Motor neuron (in vitro differentiated cells): ENCODE measurements around the gene FABP3. TPM values are rescaled to one million over a fixed set of nuclear protein-coding genes. Genes with fewer than 3 reads are reported as not detected.

ENCODE experiments used
- ATAC-seq, 8 experiments: fragments of 200-7000 bp; cut with Tn5 transposase; replicated peaks in 6 of 8; 2 replicates each; pipeline ENCODE4 v1.8.0; 2021; ENCODE audit warnings: mild to moderate bottlenecking in 8 of 8, moderate library complexity in 8 of 8
- H3K27ac ChIP-seq, 2 donors: fragments of 250-450 bp; sonication (Bioruptor Pico); 2 replicates each; pipeline ENCODE4 v1.9.0; 2021; ENCODE audit warnings: antibody characterized with exemption in 2 of 2, mild to moderate bottlenecking in 2 of 2, moderate library complexity in 1 of 2
- H3K4me1 ChIP-seq, 2 donors: fragments of 250-450 bp; sonication (Bioruptor Pico); replicated peaks in 1 of 2; 2 replicates each; pipeline ENCODE4 v1.6.1; 2021; ENCODE audit warnings: antibody characterized with exemption in 2 of 2, mild to moderate bottlenecking in 2 of 2, moderate library complexity in 1 of 2
- H3K4me3 ChIP-seq, 5 donors: fragments of 250-450 bp; sonication (Bioruptor Pico); 2 replicates each; pipeline ENCODE4 v1.9.0; 2021; ENCODE audit warnings: antibody characterized with exemption in 5 of 5, mild to moderate bottlenecking in 5 of 5, moderate library complexity in 4 of 5
- WGBS, 10 experiments: fragments of 450-650 bp; shearing (Covaris generic); methylation state at CpG; one replicate each; pipeline ENCODE4 v1.0.0; 2022; 5-methylcytosine and 5-hydroxymethylcytosine counted together
- in situ Hi-C, 9 experiments: fragments of 400-800 bp; cut with MboI; loops; one replicate each; pipeline ENCODE4 v1.15.0; 2021; ENCODE audit warnings: low sequenced_read_pairs in 9 of 9, low pct_unique_long_range_greater_than_20kb in 2 of 9; ENCODE audit not compliant: unreplicated experiment in 9 of 9
- total RNA-seq, 8 experiments: library from RNA; unstranded; fragments of 300-600 nt; gene quantifications; 2 replicates each; pipeline versions ENCODE4 v1.2.3 to v1.2.4, GENCODE V29; 2022

The FABP3 gene
- total RNA-seq, 8 experiments from 2014 or later: 2.5 to 70.0 (median 22.4) TPM

DNA sequence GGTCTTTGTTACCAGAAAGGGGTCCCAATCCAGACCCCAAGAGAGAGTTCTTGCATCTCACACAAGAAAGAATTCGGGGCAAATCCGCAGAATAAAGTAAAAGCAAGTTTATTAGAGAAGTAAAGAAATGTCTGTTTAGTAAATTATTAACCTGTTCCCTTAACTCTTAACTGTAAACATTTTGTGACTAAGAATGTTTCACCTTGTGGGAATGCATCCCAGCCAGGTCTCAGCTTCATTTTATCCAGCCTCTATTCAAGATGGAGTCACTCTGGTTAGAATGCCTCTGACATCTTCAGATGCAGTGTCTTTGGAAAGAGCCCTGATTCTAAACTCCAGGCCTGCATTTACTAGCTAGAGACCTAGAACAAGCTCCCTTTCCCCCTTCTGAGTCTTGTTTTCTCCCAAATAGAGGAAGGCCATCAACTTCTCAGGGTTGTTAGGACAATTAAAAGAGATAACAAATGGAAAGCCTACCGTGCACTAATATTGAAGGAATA, 4.5 kb upstream of the FABP3 start:
- Histone ChIP-seq H3K27ac (peak overlapping the region; percentile 70 to 73), H3K4me1 (peaks cover 36 to 44% of the 10 kb centered on the region in 2 donors), H3K4me3 (no peak overlapping the region)
- in situ Hi-C loops: no loop called here
- no peak for ATAC-seq
- 89 to 100% (median 95%) methylated on average over 1 to 3 of the region's 3 CpGs; no CpG with 5 or more reads in 2 of the 10 experiments for WGBS, 10 experiments

DNA sequence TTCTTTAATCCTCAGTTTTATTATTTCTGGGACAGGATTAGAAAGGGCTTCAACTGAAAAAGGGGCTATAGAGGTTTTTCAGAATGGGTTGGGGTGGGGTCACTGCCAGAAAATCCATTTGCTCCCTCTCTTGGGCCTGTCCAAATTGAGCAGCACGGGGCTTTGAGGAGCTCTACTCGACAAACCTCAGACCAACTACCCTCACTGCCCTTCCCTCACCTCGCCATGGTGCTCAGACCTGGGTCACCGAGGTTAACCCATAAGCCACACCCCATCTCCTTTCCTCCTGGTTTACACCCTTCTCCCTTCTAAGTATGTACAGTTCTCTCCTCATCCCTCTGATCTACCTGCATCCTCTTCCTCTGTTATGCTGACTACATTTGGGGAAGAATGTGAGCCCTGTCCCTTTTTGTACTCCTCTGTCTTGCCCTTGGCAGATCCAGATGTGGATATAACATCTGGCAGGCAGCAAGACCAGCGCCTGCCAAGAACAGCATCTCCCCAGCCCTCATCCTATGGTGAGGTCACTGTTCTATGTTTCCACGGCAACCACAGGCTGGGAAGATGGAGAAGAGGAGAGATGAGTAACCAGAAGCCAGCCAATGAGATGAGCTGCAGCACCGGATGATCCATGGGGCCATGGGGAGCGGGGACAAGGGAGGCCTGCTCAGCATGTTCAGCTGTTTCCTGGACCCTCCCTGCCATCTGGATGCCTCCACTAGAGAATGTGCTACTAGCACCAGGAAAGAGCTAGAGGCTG, 3.7 kb upstream of the FABP3 start:
- Histone ChIP-seq H3K27ac (peak overlapping the region; percentile 74 to 85), H3K4me1 (peaks cover 44 to 52% of the 10 kb centered on the region in 2 donors), H3K4me3 (no peak overlapping the region)
- 26 to 87% (median 47%) methylated on average over 1 to 7 of the region's 8 CpGs; no CpG with 5 or more reads in 2 of the 10 experiments for WGBS, 10 experiments
- in situ Hi-C loops: no loop called here
- ATAC-seq: peak; percentile 1 to 81 (median 68)

DNA sequence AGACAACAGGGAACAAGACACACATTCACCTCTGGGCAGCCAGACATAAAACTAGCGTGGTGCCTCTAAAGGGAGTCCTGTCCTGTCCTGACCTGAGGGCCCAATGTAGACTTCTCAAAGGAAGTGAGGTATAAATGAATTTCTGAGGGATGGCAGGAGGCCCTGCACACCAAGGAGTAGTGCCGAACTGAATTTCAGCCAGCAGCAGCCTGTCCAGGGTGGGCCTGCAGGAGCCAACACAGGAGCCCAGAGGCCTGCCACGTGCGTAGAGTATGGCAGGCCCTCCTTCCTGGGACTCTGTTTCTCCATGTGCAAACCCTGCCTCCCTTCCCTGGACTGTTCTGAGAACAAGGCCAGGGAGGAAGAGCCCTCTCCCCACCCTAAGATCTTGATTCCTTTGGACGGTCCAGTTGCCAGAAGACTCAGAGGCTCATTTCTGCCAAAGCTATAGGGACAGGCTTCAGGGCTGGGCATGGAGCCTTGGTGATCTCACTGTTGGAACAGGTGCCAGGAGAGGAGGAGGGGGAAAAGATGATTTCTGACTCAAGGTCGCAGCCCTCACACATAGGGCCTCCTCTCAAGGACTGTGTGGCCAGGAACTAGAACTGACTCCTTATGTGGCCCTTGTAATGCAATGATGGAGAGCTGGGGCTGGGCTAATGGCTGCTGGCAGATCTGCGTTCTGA, 1.8 kb upstream of the FABP3 start:
- Histone ChIP-seq H3K4me3 (no peak overlapping the region), H3K27ac (peak overlapping the region in 1 of 2 donors; percentile 86), H3K4me1 (peaks cover 49 to 53% of the 10 kb centered on the region in 2 donors)
- no peak for ATAC-seq
- in situ Hi-C loops: no loop called here
- WGBS, 10 experiments: 60 to 100% (median 89%) methylated on average over 1 to 6 of the region's 7 CpGs; no CpG with 5 or more reads in 1 of the 10 experiments

DNA sequence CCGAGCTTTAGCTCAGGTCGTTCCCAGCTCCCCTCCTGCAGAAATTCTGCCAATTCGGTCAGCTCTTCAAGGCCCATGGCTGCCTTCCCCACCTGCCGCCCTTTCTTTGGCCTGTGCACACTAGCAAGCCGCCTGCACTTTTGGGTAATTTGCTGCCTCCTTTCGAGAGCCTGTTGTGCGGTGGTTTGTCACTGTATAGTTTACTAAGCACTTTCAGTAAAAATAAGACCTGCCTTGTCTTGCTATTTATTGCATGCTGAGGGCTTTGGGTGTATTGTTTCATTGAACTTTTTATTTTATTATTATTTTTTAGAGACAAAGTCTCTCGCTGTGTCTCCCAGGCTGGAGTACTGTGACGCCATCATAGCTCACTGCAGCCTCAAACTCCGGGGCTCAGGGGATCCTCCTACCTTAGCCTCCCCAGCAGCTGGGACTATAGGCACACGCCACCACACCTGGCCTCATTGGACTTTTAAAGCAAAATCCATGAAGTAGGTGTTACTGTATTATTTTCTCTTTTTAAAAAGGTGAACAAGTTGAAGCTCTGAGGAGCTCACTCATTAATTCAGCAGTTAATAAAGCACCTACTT, 1.1 kb upstream of the FABP3 start:
- no peak for ATAC-seq

DNA sequence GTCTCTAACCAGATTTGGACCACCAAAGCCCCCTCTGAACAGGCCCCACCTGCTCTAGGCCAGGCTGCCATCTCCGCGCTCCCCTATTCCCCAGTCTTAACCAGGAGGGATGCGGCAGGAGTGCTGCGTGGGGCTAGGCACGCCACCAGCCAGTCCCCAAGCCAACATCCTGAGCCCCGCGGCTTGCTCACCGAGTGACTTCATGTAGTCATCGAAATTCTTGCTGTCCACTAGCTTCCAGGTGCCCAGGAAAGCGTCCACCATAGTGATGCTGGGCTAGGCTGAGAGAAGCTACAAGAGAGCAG, 173 bp downstream of the FABP3 start:
- no peak for ATAC-seq
- peak overlapping the region; percentile 86 for H3K27ac ChIP-seq
- H3K4me1 ChIP-seq: peaks cover 49 to 53% of the 10 kb centered on the region in 2 donors
- in situ Hi-C loops: no loop called here
- peak overlapping the region in 4 of 5 donors; percentile 8 to 34 (median 22) for H3K4me3 ChIP-seq
- WGBS, 10 experiments: 0 to 50% (median 37%) methylated on average over 1 to 7 of the region's 10 CpGs; no CpG with 5 or more reads in 4 of the 10 experiments

More for the DNA sequence above, 1.1 kb upstream of the FABP3 start:
- peak overlapping the region in 3 of 5 donors; percentile 8 to 34 (median 19) for H3K4me3 ChIP-seq
- H3K27ac ChIP-seq: peak overlapping the region; percentile 86
- WGBS, 10 experiments: 29 to 90% (median 69%) methylated on average over 2 to 9 of the region's 11 CpGs; no CpG with 5 or more reads in 1 of the 10 experiments
- H3K4me1 ChIP-seq: peaks cover 49 to 53% of the 10 kb centered on the region in 2 donors
- in situ Hi-C loops: no loop called here

- Histone ChIP-seq H3K27ac (peak overlapping the region; percentile 86), H3K4me3 (peak overlapping the region in 3 of 5 donors; percentile 19 to 34 (median 26)), H3K4me1 (peaks cover 43 to 47% of the 10 kb centered on the region in 2 donors)
- 50 to 100% (median 86%) methylated on average over 1 to 3 of the region's 3 CpGs; no CpG with 5 or more reads in 1 of the 10 experiments for WGBS, 10 experiments
- in situ Hi-C loops: no loop called here
- ATAC-seq: no peak
Observed at GRCh38 chr1:31372051-31372450, 825 bp downstream of the FABP3 start.

GRCh38 chr1:31371121-31371959, 1.5 kb downstream of the FABP3 start:
- ATAC-seq: no peak
- Histone ChIP-seq H3K4me1 (peaks cover 36 to 42% of the 10 kb centered on the region in 2 donors), H3K4me3 (peak overlapping the region in 2 of 5 donors; percentile 4 to 34), H3K27ac (no peak overlapping the region)
- WGBS, 10 experiments: 68 to 93% (median 90%) methylated on average over 2 to 8 of the region's 10 CpGs; no CpG with 5 or more reads in 1 of the 10 experiments
- in situ Hi-C loops: no loop called here

- H3K27ac ChIP-seq: no peak overlapping the region
- no peak for ATAC-seq
- peaks cover 29 to 36% of the 10 kb centered on the region in 2 donors for H3K4me1 ChIP-seq
- H3K4me3 ChIP-seq: no peak overlapping the region
- 55 to 100% (median 98%) methylated on average over 2 to 4 of the region's 4 CpGs for WGBS, 10 experiments
- in situ Hi-C loops: no loop called here
Observed at GRCh38 chr1:31370565-31370964, 2.3 kb downstream of the FABP3 start.

- Histone ChIP-seq H3K27ac (no peak overlapping the region), H3K4me3 (no peak overlapping the region)
- WGBS, 10 experiments: 64 to 100% (median 86%) methylated on average over 1 to 2 of the region's 2 CpGs; no CpG with 5 or more reads in 5 of the 10 experiments
Observed at GRCh38 chr1:31370021-31370420, 2.9 kb downstream of the FABP3 start.

GRCh38 chr1:31368611-31369107, 4.2 kb downstream of the FABP3 start:
- Histone ChIP-seq H3K27ac (no peak overlapping the region), H3K4me3 (no peak overlapping the region), H3K4me1 (peaks cover 22 to 23% of the 10 kb centered on the region in 2 donors)
- in situ Hi-C loops: no loop called here
- no peak for ATAC-seq
- WGBS, 10 experiments: 86 to 100% (median 95%) methylated on average over 1 to 3 of the region's 3 CpGs; no CpG with 5 or more reads in 3 of the 10 experiments

More at GRCh38 chr1:31370021-31370420, 2.9 kb downstream of the FABP3 start:
- no peak for ATAC-seq
- in situ Hi-C loops: no loop called here
- peaks cover 29 to 36% of the 10 kb centered on the region in 2 donors for H3K4me1 ChIP-seq

- 33 to 75% (median 60%) methylated on average over 1 to 2 of the region's 2 CpGs; no CpG with 5 or more reads in 4 of the 10 experiments for WGBS, 10 experiments
- in situ Hi-C loops: no loop called here
- Histone ChIP-seq H3K27ac (no peak overlapping the region), H3K4me3 (no peak overlapping the region), H3K4me1 (peaks cover 3 to 7% of the 10 kb centered on the region in 2 donors)
- ATAC-seq: no peak
Observed at GRCh38 chr1:31366796-31367195, 6.1 kb downstream of the FABP3 start.
